Left ventricle myocardium superior (tissue), 1 donor: ENCODE measurements around the gene ERCC1. TPM values are rescaled to one million over a fixed set of nuclear protein-coding genes. Genes with fewer than 3 reads are reported as not detected.

ENCODE experiments used
- ATAC-seq: fragments of 200-7000 bp; cut with Tn5 transposase; one replicate; pipeline ENCODE4 v1.9.1; 2020; ENCODE audit warnings: mild to moderate bottlenecking, moderate library complexity
- DNase-seq: peaks from one replicate; pipeline ENCODE4 v3.0.0-alpha.2; 2020
- intact Hi-C: fragments of 100-400 bp; cut with micrococcal nuclease; formaldehyde crosslinking; loops from one replicate; pipeline ENCODE4 v1.11.0; 2022
- long read RNA-seq: library from polyadenylated mRNA; unstranded; transcript quantifications from one replicate; pipeline ENCODE4 v2.0.0, GENCODE V29; 2021
- total RNA-seq: library from RNA; stranded (reverse); fragmentation: NEBNext Ultra II Directional; extraction: Animal tissue kit (Norgen Biotek cat#: 25700); gene quantifications from one replicate; pipeline ENCODE4 v1.2.1, GENCODE V29; 2021
- donor health status: DM: no; HTN: yes; CAD: no; lungs with severe emphysema.

The ERCC1 gene
- total RNA-seq, result 150 TPM
- long read RNA-seq, transcript ERCC1-201 (8 exons, 1,278 nt), result minor isoform, 13 of 163 reads
- long read RNA-seq, transcript ERCC1-202 (10 exons, 3,828 nt), result major isoform, 22 of 163 reads
- long read RNA-seq, transcript ERCC1-208 (10 exons, 1,453 nt), result minor isoform, 8 of 163 reads
- long read RNA-seq, transcript ERCC1-203 (9 exons, 949 nt), result minor isoform, 7 of 163 reads
- long read RNA-seq, partial matches to known transcripts, result 92 of 163 reads
- long read RNA-seq, other reads (novel, unspliced or antisense), result 21 of 163 reads

GRCh38 chr19:45423589-45424190, at the start of gene ERCC1:
Gene ERCC1, minus strand, starts transcription at chr19:45423917. Its CDS starts 543 bp downstream, at chr19:45423374.
- DNase-seq (peak; percentile 97), ATAC-seq (peak; percentile 86)
- intact Hi-C loops, result no loop called here

- DNase-seq (no peak), ATAC-seq (no peak)
- intact Hi-C loops, result no loop called here
These were observed 49.6 kb upstream of the ERCC1 start for GRCh38 chr19:45473367-45473681.

GRCh38 chr19:45472563-45473366, 49.0 kb upstream of the ERCC1 start:
- ATAC-seq (no peak), DNase-seq (no peak)
- intact Hi-C loops, result no loop called here

- intact Hi-C loops, result no loop called here
- no peak for DNase-seq
These were observed 48.3 kb upstream of the ERCC1 start for GRCh38 chr19:45471931-45472562.

GRCh38 chr19:45471111-45471930, 47.6 kb upstream of the ERCC1 start:
- intact Hi-C loops, result no loop called here
- DNase-seq, result no peak
- ATAC-seq, result no peak

More at GRCh38 chr19:45471931-45472562, 48.3 kb upstream of the ERCC1 start:
- no peak for ATAC-seq

GRCh38 chr19:45470762-45471081, 47.0 kb upstream of the ERCC1 start:
- intact Hi-C loops, result no loop called here
- DNase-seq, result no peak
- ATAC-seq, result no peak

GRCh38 chr19:45469945-45470761, 46.4 kb upstream of the ERCC1 start:
- no peak for DNase-seq
- no peak for ATAC-seq
- intact Hi-C loops, result no loop called here

- DNase-seq, result peak; percentile 97
- intact Hi-C loops, result no loop called here
- ATAC-seq, result peak; percentile 90
These were observed 45.6 kb upstream of the ERCC1 start for GRCh38 chr19:45469132-45469944.

GRCh38 chr19:45468803-45469131, 45.0 kb upstream of the ERCC1 start:
- peak; percentile 14 for ATAC-seq
- intact Hi-C loops, result no loop called here
- DNase-seq, result no peak

GRCh38 chr19:45468159-45468651, 44.5 kb upstream of the ERCC1 start:
- intact Hi-C loops, result no loop called here
- no peak for ATAC-seq
- DNase-seq, result peak; percentile 43

GRCh38 chr19:45467456-45468158, 43.9 kb upstream of the ERCC1 start, which contains the start of gene FOSB:
Gene FOSB, plus strand, starts transcription at chr19:45467996. Its CDS starts 591 bp downstream, at chr19:45468587.
- DNase-seq, result peak; percentile 97
- ATAC-seq, result peak; percentile 62
- intact Hi-C loops, result no loop called here

GRCh38 chr19:45467115-45467455, 43.4 kb upstream of the ERCC1 start:
- intact Hi-C loops, result no loop called here
- ATAC-seq (no peak), DNase-seq (no peak)

- intact Hi-C loops, result no loop called here
- DNase-seq (no peak), ATAC-seq (no peak)
These were observed 41.2 kb upstream of the ERCC1 start for GRCh38 chr19:45464852-45465441.

GRCh38 chr19:45464274-45464673, 40.6 kb upstream of the ERCC1 start:
- DNase-seq (no peak), ATAC-seq (no peak)
- intact Hi-C loops, result no loop called here

GRCh38 chr19:45463241-45463640, 39.5 kb upstream of the ERCC1 start:
- DNase-seq, result no peak
- intact Hi-C loops, result no loop called here
- ATAC-seq, result no peak

GRCh38 chr19:45462174-45462573, 38.5 kb upstream of the ERCC1 start:
- ATAC-seq (no peak), DNase-seq (no peak)
- intact Hi-C loops, result no loop called here
